ENCODE data around the gene CFAP90.

DNA sequence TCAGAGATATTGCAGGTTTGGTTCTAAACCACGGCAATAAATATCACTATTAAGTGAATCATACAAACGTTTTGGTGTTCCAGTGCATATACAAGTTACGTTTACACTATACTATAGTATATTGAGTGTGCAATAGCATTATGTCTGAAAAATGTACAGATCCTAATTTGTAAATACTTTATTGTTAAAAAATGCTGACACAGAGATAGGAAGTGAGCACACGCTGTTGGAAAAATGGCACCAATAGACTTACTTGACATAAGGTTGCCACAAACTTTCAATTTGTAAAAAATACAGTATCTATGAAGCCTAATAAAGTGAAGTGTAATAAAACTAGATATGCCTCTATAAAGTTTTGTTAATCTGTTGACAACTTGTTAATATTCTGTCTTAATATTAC is 16.0 kb downstream of the CFAP90 start:
- TF ChIP-seq, protein P1, sequence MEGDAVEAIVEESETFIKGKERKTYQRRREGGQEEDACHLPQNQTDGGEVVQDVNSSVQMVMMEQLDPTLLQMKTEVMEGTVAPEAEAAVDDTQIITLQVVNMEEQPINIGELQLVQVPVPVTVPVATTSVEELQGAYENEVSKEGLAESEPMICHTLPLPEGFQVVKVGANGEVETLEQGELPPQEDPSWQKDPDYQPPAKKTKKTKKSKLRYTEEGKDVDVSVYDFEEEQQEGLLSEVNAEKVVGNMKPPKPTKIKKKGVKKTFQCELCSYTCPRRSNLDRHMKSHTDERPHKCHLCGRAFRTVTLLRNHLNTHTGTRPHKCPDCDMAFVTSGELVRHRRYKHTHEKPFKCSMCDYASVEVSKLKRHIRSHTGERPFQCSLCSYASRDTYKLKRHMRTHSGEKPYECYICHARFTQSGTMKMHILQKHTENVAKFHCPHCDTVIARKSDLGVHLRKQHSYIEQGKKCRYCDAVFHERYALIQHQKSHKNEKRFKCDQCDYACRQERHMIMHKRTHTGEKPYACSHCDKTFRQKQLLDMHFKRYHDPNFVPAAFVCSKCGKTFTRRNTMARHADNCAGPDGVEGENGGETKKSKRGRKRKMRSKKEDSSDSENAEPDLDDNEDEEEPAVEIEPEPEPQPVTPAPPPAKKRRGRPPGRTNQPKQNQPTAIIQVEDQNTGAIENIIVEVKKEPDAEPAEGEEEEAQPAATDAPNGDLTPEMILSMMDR (IDR thresholded peaks at IDR 0.05) = no peak
- no peak for TF ChIP-seq POLR2A (IDR thresholded peaks at IDR 0.05)

All from uterus (tissue), 2 donors.